GM12874 (cell line): ENCODE results near the gene AXIN2.

Experiments used
- TF ChIP-seq, protein P1 (sequence below): IDR thresholded peaks from 2 replicates; pipeline ENCODE4 v1.5.1; 2011; ENCODE audit warnings: low read depth, mild to moderate bottlenecking, control low read depth, low read length, moderate library complexity; ENCODE audit not compliant: insufficient read depth

Gene AXIN2

DNA sequence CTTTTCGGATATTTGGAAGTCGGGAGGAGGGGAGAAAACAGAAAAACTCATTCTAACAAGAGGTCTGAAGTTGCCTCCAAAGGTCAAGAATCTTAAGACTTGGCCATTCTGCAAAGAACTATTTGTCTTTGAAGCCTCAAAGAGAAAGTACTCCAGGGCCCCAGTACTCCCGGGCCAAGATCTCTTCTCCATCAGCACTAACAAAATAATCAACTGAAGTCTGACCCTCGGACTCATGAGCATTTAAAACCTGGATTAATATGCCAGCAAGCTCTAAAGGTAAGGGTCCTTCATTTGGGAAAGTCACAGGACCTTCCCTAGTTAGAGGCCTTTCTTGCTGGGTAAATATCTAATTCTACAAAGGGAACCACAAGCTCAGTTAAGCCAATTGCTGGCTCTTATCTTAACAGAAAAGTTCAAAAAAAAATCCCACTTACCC is 4.5 kb downstream of the AXIN2 start:
- TF ChIP-seq, protein P1, sequence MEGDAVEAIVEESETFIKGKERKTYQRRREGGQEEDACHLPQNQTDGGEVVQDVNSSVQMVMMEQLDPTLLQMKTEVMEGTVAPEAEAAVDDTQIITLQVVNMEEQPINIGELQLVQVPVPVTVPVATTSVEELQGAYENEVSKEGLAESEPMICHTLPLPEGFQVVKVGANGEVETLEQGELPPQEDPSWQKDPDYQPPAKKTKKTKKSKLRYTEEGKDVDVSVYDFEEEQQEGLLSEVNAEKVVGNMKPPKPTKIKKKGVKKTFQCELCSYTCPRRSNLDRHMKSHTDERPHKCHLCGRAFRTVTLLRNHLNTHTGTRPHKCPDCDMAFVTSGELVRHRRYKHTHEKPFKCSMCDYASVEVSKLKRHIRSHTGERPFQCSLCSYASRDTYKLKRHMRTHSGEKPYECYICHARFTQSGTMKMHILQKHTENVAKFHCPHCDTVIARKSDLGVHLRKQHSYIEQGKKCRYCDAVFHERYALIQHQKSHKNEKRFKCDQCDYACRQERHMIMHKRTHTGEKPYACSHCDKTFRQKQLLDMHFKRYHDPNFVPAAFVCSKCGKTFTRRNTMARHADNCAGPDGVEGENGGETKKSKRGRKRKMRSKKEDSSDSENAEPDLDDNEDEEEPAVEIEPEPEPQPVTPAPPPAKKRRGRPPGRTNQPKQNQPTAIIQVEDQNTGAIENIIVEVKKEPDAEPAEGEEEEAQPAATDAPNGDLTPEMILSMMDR, result no peak

DNA sequence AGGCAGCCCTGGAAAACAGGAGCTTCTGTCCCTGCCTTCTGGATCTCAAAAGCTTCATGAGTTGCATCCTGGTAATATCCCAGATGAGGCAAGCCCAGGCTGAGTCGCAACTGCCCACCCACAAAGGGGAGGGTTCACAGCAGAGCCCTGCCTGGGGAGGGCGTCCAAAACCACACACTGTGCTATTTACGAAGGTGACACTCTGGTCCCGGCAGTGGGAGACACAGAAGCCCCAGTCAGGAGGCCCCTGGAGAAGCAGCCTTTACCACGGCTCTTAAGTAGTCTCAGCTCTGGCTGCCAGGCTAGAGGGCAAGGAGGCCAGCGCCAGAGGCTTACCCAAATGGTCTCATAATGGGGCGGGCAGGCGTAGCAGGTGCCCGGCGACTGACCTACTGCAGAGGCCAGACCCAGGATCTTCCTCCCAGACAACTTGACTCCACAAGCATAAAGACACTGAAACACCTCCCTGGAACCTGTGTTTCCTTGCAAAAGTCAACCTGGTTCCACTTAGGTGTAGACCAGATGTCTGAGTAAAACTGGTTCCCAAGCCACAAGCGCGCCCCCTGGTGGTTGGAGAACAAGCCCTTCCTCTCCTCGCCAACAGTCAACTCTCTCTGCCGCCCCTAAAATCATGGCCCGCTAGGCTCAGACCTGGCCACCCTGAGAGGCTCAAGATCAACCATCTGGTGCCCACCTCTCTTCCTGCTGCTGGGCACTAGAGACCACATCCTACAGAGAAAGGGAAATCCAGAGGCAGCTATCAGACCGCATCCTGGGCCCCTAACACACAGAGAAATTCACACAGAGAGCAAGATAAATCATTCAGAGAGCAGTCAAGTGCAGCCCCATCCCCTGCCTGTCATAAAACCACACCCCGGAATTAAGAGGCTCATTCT is 5.2 kb downstream of the AXIN2 start:
- TF ChIP-seq, protein P1, result peak; percentile 88

DNA sequence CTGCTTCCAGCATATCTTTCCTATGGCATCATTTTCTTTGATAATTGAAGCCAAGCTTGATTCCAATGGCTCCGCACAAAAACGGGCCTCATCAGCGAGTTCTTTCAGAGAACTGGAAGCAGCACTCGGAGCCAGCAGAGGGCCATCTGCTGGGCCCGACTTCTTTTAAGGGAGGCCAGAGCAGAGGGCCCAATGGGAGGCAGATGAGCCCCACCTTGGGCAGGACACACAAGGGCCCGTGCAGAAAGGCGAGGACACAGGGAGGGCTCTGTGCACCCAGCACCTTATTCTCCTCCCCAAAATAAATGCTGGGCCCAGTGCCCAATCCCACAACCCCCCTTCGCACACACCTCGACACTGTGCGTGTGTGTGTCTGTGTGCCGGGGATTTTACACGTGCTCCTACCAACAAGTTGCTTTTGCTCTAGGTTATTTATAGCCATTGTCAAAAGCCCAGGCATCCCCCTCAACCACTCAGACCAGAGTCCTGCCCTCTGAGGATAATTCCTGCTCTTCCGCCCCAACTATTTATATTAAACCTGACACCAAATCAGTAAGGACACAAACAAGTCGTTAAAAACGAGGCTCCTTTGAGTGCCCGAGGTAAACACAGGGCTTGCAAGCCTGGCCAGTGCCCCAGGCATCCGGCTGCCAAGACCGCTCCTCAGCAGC is 6.8 kb downstream of the AXIN2 start:
- TF ChIP-seq, protein P1, result no peak

DNA sequence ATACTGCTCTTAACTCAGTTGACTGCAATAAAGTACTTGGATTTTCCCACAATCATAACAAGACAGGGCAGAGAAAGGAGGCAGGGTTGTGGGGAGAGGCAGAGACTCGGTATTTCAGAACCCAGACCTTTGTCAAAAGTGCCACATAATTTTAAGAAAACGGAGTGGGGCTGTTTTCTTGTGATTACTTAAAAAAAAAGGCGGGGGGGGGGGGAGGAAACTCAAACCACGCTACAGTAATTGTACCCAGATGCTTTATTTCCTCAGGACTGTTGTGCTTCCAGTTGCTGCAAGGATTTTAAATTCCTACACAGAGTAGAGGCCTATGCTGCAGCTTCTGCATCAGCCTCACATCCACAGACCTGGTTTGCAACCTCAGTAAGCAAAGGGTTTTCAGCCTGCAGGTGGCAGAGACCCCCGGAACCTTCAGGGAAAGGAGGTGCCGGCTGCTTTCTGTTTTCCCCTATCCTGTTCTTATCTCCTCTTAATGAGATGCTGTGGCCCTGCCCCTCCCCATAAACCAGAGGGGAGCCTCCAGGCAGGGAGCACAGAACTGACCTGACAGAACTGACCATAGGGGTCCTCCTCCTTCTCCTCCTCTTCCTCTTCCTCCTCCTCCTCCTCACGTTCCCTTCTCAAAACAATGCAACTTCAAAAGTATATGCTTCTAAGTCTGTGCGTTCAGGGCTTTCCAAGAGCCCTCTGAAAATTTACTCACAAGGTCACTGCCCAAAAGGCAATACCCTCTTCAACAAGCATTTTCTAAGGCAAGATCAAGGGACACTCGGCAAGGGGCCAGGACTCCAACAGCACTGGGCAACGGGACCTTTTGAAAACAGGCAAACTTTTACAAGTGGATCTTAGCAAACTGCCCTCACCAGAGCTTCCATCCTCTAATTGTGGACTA is 7.5 kb downstream of the AXIN2 start:
- TF ChIP-seq, protein P1, result no peak

DNA sequence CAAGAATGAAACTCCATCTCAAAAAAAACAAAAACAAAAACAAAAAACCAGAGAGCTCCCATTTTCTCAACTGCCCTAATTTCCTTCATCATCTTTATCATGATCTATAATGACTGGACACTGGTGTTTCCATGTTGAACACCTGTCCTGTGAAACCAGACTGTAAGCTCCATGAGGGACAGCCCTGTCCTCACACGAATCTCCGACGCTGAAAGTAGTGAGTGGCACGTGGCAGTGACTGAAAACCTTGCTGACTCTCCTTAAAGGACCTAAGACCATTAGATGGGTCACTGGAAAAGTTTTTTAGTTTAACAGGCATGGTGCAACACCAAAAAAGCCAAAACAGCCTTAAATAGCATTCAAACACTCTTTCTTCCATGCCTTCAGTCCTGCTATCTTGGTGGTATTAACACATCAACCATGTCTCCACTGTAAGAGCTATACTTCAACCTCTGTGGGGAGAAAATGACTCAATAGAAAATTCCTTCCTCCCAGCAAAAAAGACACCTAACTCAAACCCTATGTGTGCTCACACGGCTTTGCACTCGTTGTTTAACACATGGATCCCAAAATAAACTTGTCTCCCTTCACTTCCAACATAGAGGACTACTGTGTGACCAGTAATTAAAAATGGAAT is 8.3 kb downstream of the AXIN2 start:
- TF ChIP-seq, protein P1, result no peak

DNA sequence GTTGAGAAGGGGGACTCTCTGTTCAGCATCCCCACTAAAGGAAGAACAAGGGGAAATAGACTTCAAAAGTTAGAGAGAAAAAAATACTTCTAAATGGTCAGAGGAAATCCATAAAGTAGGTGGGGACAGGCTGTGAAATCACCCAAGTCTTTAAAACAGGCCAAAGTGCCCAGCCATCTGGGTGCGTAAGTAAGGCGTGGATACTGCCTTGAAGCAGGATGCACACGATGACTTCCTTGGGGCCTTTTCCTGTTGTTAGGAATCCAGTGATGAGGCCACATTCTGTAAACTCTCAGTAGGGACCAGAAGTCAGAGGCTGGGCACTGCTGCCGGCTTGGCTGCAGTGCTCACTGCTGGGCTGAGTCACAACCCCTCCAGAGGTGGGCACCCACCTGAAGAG is 9.2 kb downstream of the AXIN2 start:
- TF ChIP-seq, protein P1, result no peak
